Adrenal gland (tissue), 5 donors: Measurements from ENCODE around the gene CDKAL1.

ENCODE experiments used
- POLR2A ChIP-seq, 2 donors: fragments of 450-650 bp; IDR thresholded peaks; one replicate each; pipeline ENCODE4 v1.6.1; 2017; ENCODE audit warnings: antibody characterized with exemption in 2 of 2, mild to moderate bottlenecking in 2 of 2, moderate library complexity in 1 of 2
- TF ChIP-seq, protein P1 (sequence below), 6 experiments: fragments of 450-650 bp in 4 of 6; fragments of 200-600 bp in 2 of 6; sonication (generic) in 1 of 6; IDR thresholded peaks; 1 replicate in 5 of 6; 2 replicates in 1 of 6; pipeline versions ENCODE4 v1.5.1 to v1.8.0; 2016 to 2021; ENCODE audit warnings: antibody characterized with exemption in 6 of 6, mild to moderate bottlenecking in 2 of 6, moderate library complexity in 1 of 6
- donor health status: DM: no; HTN: no; CAD: no.

DNA sequence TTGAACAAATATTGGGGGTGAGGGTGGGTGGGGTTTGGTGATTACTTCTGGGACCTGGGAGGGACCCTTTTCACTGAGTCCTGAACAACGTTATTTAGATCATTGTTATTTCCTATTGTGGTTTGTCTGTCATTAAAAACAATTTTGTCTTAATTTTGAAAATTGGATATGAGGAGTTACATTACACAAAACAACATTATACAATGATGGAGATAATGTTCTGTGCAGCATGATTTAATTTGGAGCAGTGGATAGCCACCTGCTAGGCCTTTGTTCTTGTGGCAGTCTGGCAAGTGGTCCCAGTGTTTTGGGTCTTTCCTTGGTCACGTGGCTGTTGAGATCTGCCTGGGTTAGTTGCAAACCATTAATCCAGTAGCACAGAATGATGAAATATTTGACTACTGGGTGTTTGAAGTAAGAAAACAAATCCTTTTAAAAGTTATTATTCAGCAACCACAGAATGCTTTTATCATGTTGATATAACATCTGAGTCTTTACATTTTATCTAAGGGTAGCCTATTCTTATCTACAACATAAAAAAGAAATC, 172.8 kb downstream of the CDKAL1 start:
- TF ChIP-seq, protein P1, sequence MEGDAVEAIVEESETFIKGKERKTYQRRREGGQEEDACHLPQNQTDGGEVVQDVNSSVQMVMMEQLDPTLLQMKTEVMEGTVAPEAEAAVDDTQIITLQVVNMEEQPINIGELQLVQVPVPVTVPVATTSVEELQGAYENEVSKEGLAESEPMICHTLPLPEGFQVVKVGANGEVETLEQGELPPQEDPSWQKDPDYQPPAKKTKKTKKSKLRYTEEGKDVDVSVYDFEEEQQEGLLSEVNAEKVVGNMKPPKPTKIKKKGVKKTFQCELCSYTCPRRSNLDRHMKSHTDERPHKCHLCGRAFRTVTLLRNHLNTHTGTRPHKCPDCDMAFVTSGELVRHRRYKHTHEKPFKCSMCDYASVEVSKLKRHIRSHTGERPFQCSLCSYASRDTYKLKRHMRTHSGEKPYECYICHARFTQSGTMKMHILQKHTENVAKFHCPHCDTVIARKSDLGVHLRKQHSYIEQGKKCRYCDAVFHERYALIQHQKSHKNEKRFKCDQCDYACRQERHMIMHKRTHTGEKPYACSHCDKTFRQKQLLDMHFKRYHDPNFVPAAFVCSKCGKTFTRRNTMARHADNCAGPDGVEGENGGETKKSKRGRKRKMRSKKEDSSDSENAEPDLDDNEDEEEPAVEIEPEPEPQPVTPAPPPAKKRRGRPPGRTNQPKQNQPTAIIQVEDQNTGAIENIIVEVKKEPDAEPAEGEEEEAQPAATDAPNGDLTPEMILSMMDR (IDR thresholded peaks at IDR 0.05), result no peak
- TF ChIP-seq POLR2A (IDR thresholded peaks at IDR 0.05), result no peak
